GM12875 (cell line): Measurements from ENCODE around the gene YOD1.

ENCODE experiments used
- H3K4me3 ChIP-seq: one replicate; pipeline ENCODE4 v1.5.1; 2011; ENCODE audit warnings: low read depth, low read length, control low read depth
- TF ChIP-seq, protein P1 (sequence below): IDR thresholded peaks from 2 replicates; pipeline ENCODE4 v1.5.1; 2011; ENCODE audit warnings: low read depth, mild to moderate bottlenecking, control low read depth, inconsistent platforms, low read length, moderate library complexity, borderline replicate concordance; ENCODE audit not compliant: insufficient read depth

YOD1 gene

DNA sequence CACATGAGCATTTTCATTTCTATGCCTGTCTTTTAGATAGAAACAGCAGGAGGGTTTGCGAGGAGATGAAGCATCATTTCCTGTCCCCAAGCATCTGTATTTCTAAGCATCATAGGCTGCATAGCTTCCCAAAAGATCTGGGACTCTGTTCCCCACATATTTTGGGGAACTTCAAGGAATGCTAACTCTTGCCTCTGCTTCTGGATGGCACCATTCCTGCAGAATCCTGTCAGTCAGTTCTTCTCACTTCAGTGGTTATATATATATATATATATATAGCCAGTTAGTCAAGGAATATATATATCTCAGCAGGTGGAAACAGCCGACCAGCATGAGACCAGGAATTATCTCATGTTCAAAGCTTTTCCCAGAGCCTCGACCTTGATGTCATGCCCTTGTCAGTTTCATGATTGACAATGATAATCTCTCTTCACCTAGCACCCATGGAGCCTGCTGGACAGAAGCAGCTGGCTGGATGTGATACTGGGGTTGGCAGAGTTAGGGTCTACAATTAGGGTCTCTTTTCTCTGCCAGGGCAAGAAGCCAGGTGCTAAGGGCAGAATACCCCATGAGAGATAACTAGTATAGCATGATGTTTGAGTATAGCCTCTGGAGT is 4.5 kb upstream of the YOD1 start:
- H3K4me3 ChIP-seq, result no peak overlapping the region
- TF ChIP-seq, protein P1, sequence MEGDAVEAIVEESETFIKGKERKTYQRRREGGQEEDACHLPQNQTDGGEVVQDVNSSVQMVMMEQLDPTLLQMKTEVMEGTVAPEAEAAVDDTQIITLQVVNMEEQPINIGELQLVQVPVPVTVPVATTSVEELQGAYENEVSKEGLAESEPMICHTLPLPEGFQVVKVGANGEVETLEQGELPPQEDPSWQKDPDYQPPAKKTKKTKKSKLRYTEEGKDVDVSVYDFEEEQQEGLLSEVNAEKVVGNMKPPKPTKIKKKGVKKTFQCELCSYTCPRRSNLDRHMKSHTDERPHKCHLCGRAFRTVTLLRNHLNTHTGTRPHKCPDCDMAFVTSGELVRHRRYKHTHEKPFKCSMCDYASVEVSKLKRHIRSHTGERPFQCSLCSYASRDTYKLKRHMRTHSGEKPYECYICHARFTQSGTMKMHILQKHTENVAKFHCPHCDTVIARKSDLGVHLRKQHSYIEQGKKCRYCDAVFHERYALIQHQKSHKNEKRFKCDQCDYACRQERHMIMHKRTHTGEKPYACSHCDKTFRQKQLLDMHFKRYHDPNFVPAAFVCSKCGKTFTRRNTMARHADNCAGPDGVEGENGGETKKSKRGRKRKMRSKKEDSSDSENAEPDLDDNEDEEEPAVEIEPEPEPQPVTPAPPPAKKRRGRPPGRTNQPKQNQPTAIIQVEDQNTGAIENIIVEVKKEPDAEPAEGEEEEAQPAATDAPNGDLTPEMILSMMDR, result no peak

DNA sequence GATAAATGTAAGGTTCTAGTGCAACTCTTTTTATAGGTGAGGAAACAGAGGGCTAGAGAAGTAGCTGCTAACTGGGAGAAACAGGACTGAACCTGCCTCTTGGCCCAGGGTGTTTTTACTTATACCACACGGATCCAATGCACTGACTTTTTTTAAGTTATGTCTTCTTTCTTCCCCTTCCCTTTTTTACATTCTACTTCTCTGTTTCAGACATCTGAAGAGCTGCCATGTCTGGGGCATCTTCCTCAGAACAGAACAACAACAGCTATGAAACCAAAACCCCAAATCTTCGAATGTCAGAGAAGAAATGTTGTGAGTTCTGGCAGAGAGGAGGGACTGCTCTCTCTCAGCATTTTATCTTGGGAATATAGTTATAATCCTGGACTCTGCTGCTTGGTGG is 3.5 kb upstream of the YOD1 start:
- H3K4me3 ChIP-seq, result no peak overlapping the region
- TF ChIP-seq, protein P1, result no peak

DNA sequence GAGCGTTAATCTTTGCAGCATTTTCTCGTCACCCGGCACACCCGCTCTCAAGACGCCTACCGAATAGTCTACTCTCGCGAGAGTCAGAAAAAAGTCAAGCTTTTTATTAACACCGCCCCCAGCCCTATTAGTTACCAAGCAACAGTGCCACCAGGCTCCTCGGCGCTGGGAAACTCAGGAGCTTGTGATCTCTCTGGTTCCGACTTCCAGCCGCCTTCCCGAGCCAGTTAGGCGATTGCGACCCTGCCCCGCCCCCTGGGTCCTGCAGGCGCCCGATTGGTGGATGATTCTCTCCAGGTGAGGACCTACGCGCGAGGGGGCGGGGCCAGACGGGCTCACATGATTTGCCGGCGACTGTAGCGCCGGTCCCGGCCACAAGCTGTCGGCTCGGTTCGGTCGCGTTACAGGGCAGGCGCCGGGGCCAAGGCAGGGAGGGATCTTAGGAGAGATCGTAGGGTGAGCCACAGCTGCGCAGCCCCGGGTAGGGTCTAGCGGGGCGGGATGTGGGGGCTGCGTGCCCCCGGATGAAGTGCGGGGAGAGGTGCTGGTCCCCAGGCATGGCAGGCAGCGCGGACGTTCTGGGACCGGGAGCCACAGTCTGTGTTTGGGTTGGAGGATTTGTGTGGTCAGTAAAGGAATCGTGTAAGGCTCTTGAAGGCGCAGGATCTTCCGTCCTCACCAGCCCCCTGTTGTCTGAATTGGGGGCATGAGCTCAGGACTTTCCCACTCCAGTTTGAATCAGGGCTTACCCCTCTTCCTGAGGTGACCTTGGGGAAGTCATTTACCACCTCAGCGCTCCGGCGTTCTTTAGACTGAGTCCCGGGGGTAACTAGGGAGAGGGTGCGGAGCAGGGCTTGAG is 2.1 kb upstream of the YOD1 start, which contains the start of gene PFKFB2:
PFKFB2 (plus strand) TSS at position 365 of the 859 bp plus-strand sequence. CDS start 1,443 bp downstream, outside the sequence.
- TF ChIP-seq, protein P1, result 0 out of 2 replicates have a peak, but pooled peaks have one; percentile 17

DNA sequence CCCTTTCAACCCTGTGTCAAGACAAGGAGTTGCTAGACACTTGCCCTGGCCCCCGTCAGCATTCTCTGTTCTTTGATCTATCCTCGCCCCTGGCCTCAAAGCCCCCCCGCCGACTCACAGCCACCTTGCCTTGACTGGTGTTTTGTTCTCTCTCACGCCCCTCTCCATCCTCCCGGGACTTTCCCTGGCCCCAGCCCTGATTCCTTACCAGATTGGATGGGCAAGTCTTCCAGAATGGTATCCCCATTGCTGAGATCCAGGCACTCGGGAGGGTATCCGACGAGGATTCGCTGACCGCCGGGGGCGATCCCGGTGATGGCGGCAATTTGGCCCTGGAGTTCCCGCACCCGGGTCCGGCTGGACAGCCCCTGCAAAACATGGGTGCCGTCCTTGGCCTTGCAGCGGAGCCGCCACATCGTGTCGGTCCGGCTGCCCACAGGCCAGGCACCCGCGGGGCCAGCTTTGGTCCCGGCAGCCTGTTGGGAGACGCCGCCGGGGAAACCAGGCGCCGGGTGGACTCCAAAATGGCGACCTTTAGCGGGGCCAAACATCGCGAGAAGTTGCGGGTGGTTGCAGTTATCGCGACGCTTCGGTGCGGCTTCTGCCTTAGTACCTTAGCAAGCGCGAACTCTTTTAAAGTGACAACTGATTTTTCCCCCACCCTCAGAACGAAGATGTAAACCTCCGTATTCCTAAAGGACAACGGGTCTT is 373 bp downstream of the YOD1 start:
- H3K4me3 ChIP-seq, result peak overlapping the region; percentile 66
- TF ChIP-seq, protein P1, result no peak

More for the DNA sequence above, 2.1 kb upstream of the YOD1 start, which contains the start of gene PFKFB2:
- H3K4me3 ChIP-seq, result peak within 1 kb of the TSS; percentile 66

DNA sequence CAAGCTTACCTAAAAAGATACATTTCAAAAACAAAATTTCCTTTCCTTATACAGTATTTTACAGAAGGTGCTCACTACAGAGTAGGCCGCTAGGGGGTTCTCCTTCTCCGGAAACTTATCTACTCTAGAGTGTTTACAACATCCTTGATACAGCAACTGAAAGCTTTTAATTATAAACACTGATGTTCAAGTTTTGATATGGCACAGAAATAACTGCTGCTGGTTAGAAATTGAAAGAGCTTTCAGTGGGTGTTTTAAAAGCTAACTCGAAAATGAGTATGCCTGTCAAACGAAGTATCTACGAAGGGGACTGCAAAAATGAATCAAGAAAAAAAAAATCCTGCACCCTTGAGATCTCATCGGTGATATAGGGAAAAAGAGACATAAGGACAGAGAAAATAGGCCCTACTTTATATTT is 1.0 kb downstream of the YOD1 start:
- H3K4me3 ChIP-seq, result peak overlapping the region; percentile 66

DNA sequence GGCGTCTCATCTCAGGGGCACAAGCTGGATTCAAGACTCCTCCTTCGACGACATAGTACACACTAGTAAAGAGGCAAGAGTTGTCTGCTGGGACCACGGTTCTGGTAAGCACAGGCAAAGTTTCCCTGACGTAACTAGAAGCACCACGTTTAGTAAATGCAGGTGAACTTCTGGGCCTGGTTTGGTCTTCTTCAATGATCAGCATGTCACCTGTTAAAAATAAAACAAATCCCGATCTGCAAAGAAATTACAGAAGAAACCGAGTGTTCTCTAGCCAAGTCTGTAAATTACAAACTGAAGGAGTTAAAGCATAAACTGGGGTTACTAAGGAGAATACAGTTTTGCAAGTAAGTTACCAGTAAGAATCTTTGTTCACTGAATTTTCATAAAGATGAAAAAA is 1.5 kb downstream of the YOD1 start:
- TF ChIP-seq, protein P1, result no peak
- H3K4me3 ChIP-seq, result no peak overlapping the region

More for the DNA sequence above, 1.0 kb downstream of the YOD1 start:
- TF ChIP-seq, protein P1, result peak; percentile 66; the same call in 1 of the 2 replicates
